ENCODE measurements around the gene DLG2. TPM values are rescaled to one million over a fixed set of nuclear protein-coding genes. Genes with fewer than 3 reads are reported as not detected.

Gene DLG2
- total RNA-seq, 4 donors from 2014 or later: 11.0 to 34.2 (median 19.8) TPM

GRCh38 chr11:85391141-85391540, 236.0 kb downstream of the DLG2 start:
- no peak for TF ChIP-seq POLR2AphosphoS5 (IDR thresholded peaks at IDR 0.05)
- no peak for TF ChIP-seq EP300 (IDR thresholded peaks at IDR 0.05)
- TF ChIP-seq POLR2A (IDR thresholded peaks at IDR 0.05): no peak
- no peak for TF ChIP-seq CTCF (IDR thresholded peaks at IDR 0.05)
- H3K9me3 ChIP-seq: peaks cover 0 to 13% (median 0%) of the 10 kb centered on the region in 3 donors
- H3K27me3 ChIP-seq: no peaks in the 10 kb centered on the region
- 58 to 80% methylated on average over 1 of the region's 1 CpG for WGBS, 2 donors (ENCODE audit: low coverage in 1 of 2)
- H3K36me3 ChIP-seq: no peaks in the 10 kb centered on the region
- no peak for ATAC-seq
- no peaks in the 10 kb centered on the region for H3K4me1 ChIP-seq
- no peak overlapping the region for H3K4me3 ChIP-seq
- no peak overlapping the region for H3K27ac ChIP-seq

- ATAC-seq: no peak
- H3K36me3 ChIP-seq: no peaks in the 10 kb centered on the region
- no peaks in the 10 kb centered on the region for H3K4me1 ChIP-seq
- H3K27me3 ChIP-seq: no peaks in the 10 kb centered on the region
- no peak overlapping the region for H3K27ac ChIP-seq
- H3K4me3 ChIP-seq: no peak overlapping the region
- TF ChIP-seq POLR2A (IDR thresholded peaks at IDR 0.05) (no peak), POLR2AphosphoS5 (IDR thresholded peaks at IDR 0.05) (no peak), EP300 (IDR thresholded peaks at IDR 0.05) (no peak), CTCF (IDR thresholded peaks at IDR 0.05) (no peak)
- H3K9me3 ChIP-seq: peaks cover 0 to 14% (median 0%) of the 10 kb centered on the region in 3 donors
Measured at GRCh38 chr11:85385547-85385946, 241.6 kb downstream of the DLG2 start.

- Histone ChIP-seq H3K27me3 (no peaks in the 10 kb centered on the region), H3K4me1 (no peaks in the 10 kb centered on the region), H3K27ac (no peak overlapping the region), H3K4me3 (no peak overlapping the region), H3K9me3 (peaks cover 0 to 17% (median 0%) of the 10 kb centered on the region in 3 donors), H3K36me3 (no peaks in the 10 kb centered on the region)
- no peak for ATAC-seq
- TF ChIP-seq EP300 (IDR thresholded peaks at IDR 0.05) (no peak), POLR2AphosphoS5 (IDR thresholded peaks at IDR 0.05) (no peak), POLR2A (IDR thresholded peaks at IDR 0.05) (no peak), CTCF (IDR thresholded peaks at IDR 0.05) (no peak)
- 43 to 73% methylated on average over 1 of the region's 1 CpG for WGBS, 2 donors (ENCODE audit: low coverage in 1 of 2)
Measured at GRCh38 chr11:85385111-85385510, 242.0 kb downstream of the DLG2 start.

- WGBS, 2 donors (ENCODE audit: low coverage in 1 of 2): 66 to 90% methylated on average over 2 of the region's 2 CpGs
- no peak overlapping the region for H3K4me3 ChIP-seq
- no peak for ATAC-seq
- TF ChIP-seq EP300 (IDR thresholded peaks at IDR 0.05) (no peak), POLR2AphosphoS5 (IDR thresholded peaks at IDR 0.05) (no peak), POLR2A (IDR thresholded peaks at IDR 0.05) (no peak), CTCF (IDR thresholded peaks at IDR 0.05) (no peak)
- no peaks in the 10 kb centered on the region for H3K27me3 ChIP-seq
- H3K27ac ChIP-seq: no peak overlapping the region
- H3K4me1 ChIP-seq: no peaks in the 10 kb centered on the region
- H3K36me3 ChIP-seq: no peaks in the 10 kb centered on the region
- H3K9me3 ChIP-seq: peaks cover 0 to 17% (median 0%) of the 10 kb centered on the region in 3 donors
Measured at GRCh38 chr11:85379066-85379465, 248.1 kb downstream of the DLG2 start.

DNA sequence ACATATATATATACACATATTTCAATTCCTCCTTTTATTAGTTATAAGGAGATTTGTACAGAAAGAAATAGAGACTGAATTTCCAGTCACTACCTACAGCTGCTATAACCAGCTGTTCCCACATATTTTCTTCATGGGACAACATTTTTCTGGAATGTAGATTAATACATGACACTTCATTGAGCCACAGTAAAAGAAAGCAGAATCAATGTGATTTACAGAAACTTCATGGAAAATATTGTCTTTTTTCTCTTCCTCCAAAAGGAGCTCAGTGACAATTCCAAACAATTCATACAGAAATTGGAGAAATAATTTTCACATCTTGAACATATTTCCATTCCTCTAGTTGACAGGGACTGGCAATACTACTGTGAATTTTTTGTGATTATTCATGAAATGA, 249.2 kb downstream of the DLG2 start:
- Histone ChIP-seq H3K9me3 (peaks cover 0 to 17% (median 0%) of the 10 kb centered on the region in 3 donors), H3K27me3 (no peaks in the 10 kb centered on the region), H3K4me1 (no peaks in the 10 kb centered on the region), H3K4me3 (no peak overlapping the region), H3K27ac (no peak overlapping the region), H3K36me3 (no peaks in the 10 kb centered on the region)
- ATAC-seq: no peak
- TF ChIP-seq CTCF (IDR thresholded peaks at IDR 0.05) (no peak), POLR2A (IDR thresholded peaks at IDR 0.05) (no peak), EP300 (IDR thresholded peaks at IDR 0.05) (no peak), POLR2AphosphoS5 (IDR thresholded peaks at IDR 0.05) (no peak)
